ENCODE measurements around the gene SHISA4. TPM values are rescaled to one million over a fixed set of nuclear protein-coding genes. Genes with fewer than 3 reads are reported as not detected.

The SHISA4 gene
- total and polyA plus RNA-seq, 2 of the 8 experiments (the other 6 are each of a cell fraction or from before 2014, with no cell fraction given) = 7.8 to 28.9 TPM

DNA sequence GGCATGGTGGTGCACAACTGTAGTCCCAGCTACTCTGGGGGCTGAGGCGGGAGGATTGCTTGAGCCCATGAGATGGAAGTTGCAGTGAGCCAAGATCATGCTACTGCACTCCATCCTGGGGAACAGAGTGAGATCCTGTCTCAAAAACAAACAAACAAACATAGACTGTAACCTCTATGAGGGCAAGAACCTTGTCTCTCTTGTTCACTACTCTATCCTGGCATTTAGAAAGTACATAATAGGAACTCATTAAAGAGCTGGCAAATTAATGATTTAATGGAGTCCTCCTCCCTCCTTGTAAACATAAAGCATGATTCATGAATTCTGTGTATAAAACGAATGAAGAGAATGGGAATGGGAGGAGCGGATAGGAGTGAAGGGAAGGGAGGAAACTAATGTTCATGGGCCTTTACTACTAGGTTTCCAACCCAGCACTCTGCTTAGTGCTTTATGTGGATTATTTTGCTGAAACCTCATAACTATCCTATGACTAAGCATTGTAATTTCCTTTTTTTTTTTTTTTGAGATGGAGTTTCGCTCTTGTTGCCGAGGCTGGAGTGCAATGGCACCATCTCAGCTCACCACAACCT lies 49.0 kb downstream of the SHISA4 start:
- CTCF ChIA-PET (ENCODE audit: partially characterized antibody) = interaction anchor here (0.7 to 1.7 kb wide), 6 partner anchors 8 to 1297 kb away, joined by 4 to 10 read pairs (median 6); partner anchors contain the start of gene LMOD1
- H3K79me1 ChIP-seq (ENCODE audit: low read depth, low read length) = no peaks in the 10 kb centered on the region
- no peak overlapping the region for H3K4me3 ChIP-seq (ENCODE audit: extremely low read depth in 1 of 4, insufficient read depth in 2 of 4, low read depth in 3 of 4, low read length in 4 of 4)
- POLR2A ChIA-PET (ENCODE audit: partially characterized antibody) = interaction anchor here (0.9 to 1.3 kb wide), 2 partner anchors 12 to 42 kb away, joined by 3 read pairs; no protein-coding TSS in a partner anchor
- H4K20me1 ChIP-seq (replicated peaks in 1 of 2; ENCODE audit: control insufficient read depth in 1 of 2, insufficient read depth in 2 of 2, low read length in 2 of 2) = no peaks in the 10 kb centered on the region
- H4K5ac ChIP-seq (ENCODE audit: insufficient read length, low read depth, low read length) = no peak overlapping the region
- no peak overlapping the region for H2AFZ ChIP-seq (ENCODE audit: low read length)
- no peak overlapping the region for H3K9ac ChIP-seq (replicated peaks in 1 of 4; ENCODE audit: extremely low read depth in 1 of 4, low read depth in 3 of 4, low read length in 3 of 4)
- H3K4me2 ChIP-seq (ENCODE audit: insufficient read depth in 1 of 2, low read depth in 2 of 2, low read length in 2 of 2) = no peak overlapping the region
- no peak overlapping the region for H3K4ac ChIP-seq (replicated peaks; ENCODE audit: insufficient read length, low read depth, low read length)
- H3K23me2 ChIP-seq (ENCODE audit: low read depth, low read length) = no peaks in the 10 kb centered on the region; the same call in 1 of the 2 replicates
- 87 to 100% methylated on average over 2 to 5 of the region's 5 CpGs for WGBS, 2 experiments (ENCODE audit: extremely low coverage in 1 of 2, insufficient coverage in 1 of 2, insufficient read length in 1 of 2, insufficient replicate concordance in 2 of 2, low coverage in 1 of 2, low lambda C conversion rate in 2 of 2, missing lambda C conversion rate in 1 of 2)
- no peak overlapping the region for H3K18ac ChIP-seq (ENCODE audit: extremely low read depth, low read length)
- no peak overlapping the region for H2BK120ac ChIP-seq (replicated peaks; ENCODE audit: low read depth, low read length)
- no peak overlapping the region for H2BK20ac ChIP-seq (ENCODE audit: low read length)
- DNase-seq (ENCODE audit: low read depth in 1 of 2, low spot score in 2 of 2) (no peak), FAIRE-seq (no peak)
- peaks cover 4 to 7% (median 4%) of the 10 kb centered on the region in 4 experiments; a peak in 5 of 7 replicates for H3K4me1 ChIP-seq (replicated peaks in 1 of 4; ENCODE audit: control insufficient read depth in 3 of 4, insufficient read depth in 4 of 4, low read length in 3 of 4)
- H2BK15ac ChIP-seq (ENCODE audit: low read length) = no peak overlapping the region
- no peaks in the 10 kb centered on the region for H3K27me3 ChIP-seq (replicated peaks in 1 of 4; ENCODE audit: control insufficient read depth in 3 of 4, extremely low read depth in 1 of 4, insufficient read depth in 3 of 4, low read length in 3 of 4)
- no peaks in the 10 kb centered on the region for H3K9me3 ChIP-seq (ENCODE audit: insufficient read depth in 2 of 2, low read depth in 1 of 2, low read length in 1 of 2)
- H2AK5ac ChIP-seq (ENCODE audit: low read depth, low read length) = no peak overlapping the region
- no peak overlapping the region for H2BK12ac ChIP-seq (ENCODE audit: low read depth, low read length)
- H3K23ac ChIP-seq (ENCODE audit: insufficient read length) = no peak overlapping the region
- no peak overlapping the region for H3K27ac ChIP-seq (ENCODE audit: low read depth, low read length)
- H3K14ac ChIP-seq (ENCODE audit: insufficient read length) = no peak overlapping the region
- no peak overlapping the region for H2BK5ac ChIP-seq (ENCODE audit: low read depth, low read length)
- no peak overlapping the region for H4K91ac ChIP-seq (replicated peaks; ENCODE audit: insufficient read length, low read length)
- H3K79me2 ChIP-seq (ENCODE audit: control insufficient read depth in 1 of 2, insufficient read depth in 2 of 2, low read length in 2 of 2) = no peaks in the 10 kb centered on the region
- H4K8ac ChIP-seq (ENCODE audit: extremely low read depth, insufficient read depth, low read length) = no peak overlapping the region
- H3K36me3 ChIP-seq (ENCODE audit: control insufficient read depth in 2 of 4, insufficient read depth in 4 of 4, low read length in 3 of 4) = no peaks in the 10 kb centered on the region
- no peak overlapping the region for H3K56ac ChIP-seq (replicated peaks; ENCODE audit: insufficient read length, low read depth, low read length)
- TF ChIP-seq E2F6 (IDR thresholded peaks at IDR 0.05) (no peak), BACH1 (IDR thresholded peaks at IDR 0.05; ENCODE audit: low read length) (no peak), GTF2F1 (IDR thresholded peaks at IDR 0.05; ENCODE audit: borderline replicate concordance, low read depth, low read length) (no peak), SP2 (IDR thresholded peaks at IDR 0.05; ENCODE audit: low read length) (no peak), TCF12 (IDR thresholded peaks at IDR 0.05; ENCODE audit: low read depth, low read length) (no peak), TAF7 (optimal IDR thresholded peaks at IDR 0.05; ENCODE audit: borderline replicate concordance, low read depth, low read length) (no peak), CHD2 (IDR thresholded peaks at IDR 0.05; ENCODE audit: low read length) (no peak), KDM1A (IDR thresholded peaks at IDR 0.05; ENCODE audit: borderline replicate concordance, low read length) (no peak), CBX8 (IDR thresholded peaks at IDR 0.05; ENCODE audit: borderline replicate concordance, low read depth, low read length) (no peak), JUN (IDR thresholded peaks at IDR 0.05; ENCODE audit: low read depth, low read length) (no peak), ASH2L (IDR thresholded peaks at IDR 0.05; ENCODE audit: low read length) (no peak), SIX5 (IDR thresholded peaks at IDR 0.05; ENCODE audit: low read depth, low read length) (no peak), BRCA1 (IDR thresholded peaks at IDR 0.05; ENCODE audit: low read depth, low read length) (no peak)

Measured in H1 (cell line).